Activated CD4-positive, alpha-beta memory T cell treated with anti-CD3 and anti-CD28 coated beads, Interleukin-2, amount 10 ng/mL, durations not matched to agents 7 days and 5 days (primary cell): Measurements from ENCODE around the gene ZDHHC24. TPM values are rescaled to one million over a fixed set of nuclear protein-coding genes. Genes with fewer than 3 reads are reported as not detected.

ENCODE experiments used
- CTCF ChIA-PET: fragments of 350-600 bp; sonication (Branson Sonifier 250); formaldehyde crosslinking; loops from one replicate; lab custom pipeline; 2021; ENCODE audit warnings: antibody characterized with exemption, inconsistent platforms; lab: Charles Lee
- POLR2A ChIA-PET: fragments of 350-600 bp; sonication (Branson Sonifier 250); formaldehyde crosslinking; loops from one replicate; lab custom pipeline; 2021; ENCODE audit warnings: antibody characterized with exemption; lab: Charles Lee
- DNase-seq: peaks from one replicate; pipeline ENCODE4 v3.0.0-alpha.2; 2020
- H3K27ac Mint-ChIP-seq: one replicate; pipeline ENCODE4 v1.8.0; 2021; ENCODE audit warnings: mild to moderate bottlenecking, mixed read lengths
- H3K27me3 Mint-ChIP-seq: one replicate; pipeline ENCODE4 v1.8.0; 2021; ENCODE audit warnings: mixed read lengths
- H3K36me3 Mint-ChIP-seq: one replicate; pipeline ENCODE4 v1.8.0; 2021; ENCODE audit warnings: low read depth, mixed read lengths
- H3K4me1 Mint-ChIP-seq: one replicate; pipeline ENCODE4 v1.8.0; 2021; ENCODE audit warnings: mixed read lengths
- H3K4me3 Mint-ChIP-seq: one replicate; pipeline ENCODE4 v1.8.0; 2021; ENCODE audit warnings: mild to moderate bottlenecking, mixed read lengths
- H3K9me3 Mint-ChIP-seq: one replicate; pipeline ENCODE4 v1.8.0; 2021; ENCODE audit warnings: mixed read lengths
- total RNA-seq, 2 experiments: library from RNA; stranded (reverse); gene quantifications; one replicate each; pipeline ENCODE4 v1.2.3, GENCODE V29; 2021

Gene ZDHHC24
- total RNA-seq, 2 experiments from 2014 or later = 25.9 to 26.0 TPM

- H3K4me1 Mint-ChIP-seq = peaks cover 16% of the 10 kb centered on the region
- CTCF ChIA-PET = no interaction called here
- H3K36me3 Mint-ChIP-seq = peaks cover 18% of the 10 kb centered on the region
- H3K27me3 Mint-ChIP-seq = no peaks in the 10 kb centered on the region
- H3K27ac Mint-ChIP-seq = no peak overlapping the region
- no peak for DNase-seq
- no peaks in the 10 kb centered on the region for H3K9me3 Mint-ChIP-seq
- H3K4me3 Mint-ChIP-seq = no peak overlapping the region
- POLR2A ChIA-PET = interaction anchor here (1.1 kb wide), 1 partner anchor 19 kb away, joined by 3 read pairs; the partner anchor contains the start of gene PELI3
These were observed 61.0 kb downstream of the ZDHHC24 start for GRCh38 chr11:66484806-66485380.

GRCh38 chr11:66480117-66480938 lies 65.5 kb downstream of the ZDHHC24 start, which contains the start of gene DPP3:
Gene DPP3 (plus strand): TSS chr11:66480434. CDS start chr11:66482201, 1,767 bp downstream.
- Mint-ChIP-seq H3K27ac (peak within 1 kb of the TSS; percentile 86), H3K27me3 (no peaks in the 10 kb centered on the region), H3K4me1 (peaks cover 27% of the 10 kb centered on the region), H3K9me3 (no peaks in the 10 kb centered on the region), H3K4me3 (peak within 1 kb of the TSS; percentile 78), H3K36me3 (peaks cover 4% of the 10 kb centered on the region)
- POLR2A ChIA-PET = interaction anchor here (0.6 to 2.4 kb wide), 27 partner anchors 11 to 363 kb away, joined by 3 to 28 read pairs (median 4); partner anchors contain the start of genes ACTN3, MRPL11, NPAS4 and PELI3
- CTCF ChIA-PET = interaction anchor here (0.6 to 3.7 kb wide), 13 partner anchors 11 to 198 kb away, joined by 3 to 37 read pairs (median 5); partner anchors contain the start of genes CCDC87, MRPL11, NPAS4 and PELI3
- DNase-seq = peak; percentile 97

GRCh38 chr11:66479394-66480116 lies 66.3 kb downstream of the ZDHHC24 start:
- peak overlapping the region; percentile 78 for H3K4me3 Mint-ChIP-seq
- no peaks in the 10 kb centered on the region for H3K9me3 Mint-ChIP-seq
- ChIA-PET POLR2A (interaction anchor here (0.6 to 2.4 kb wide), 25 partner anchors 10 to 364 kb away, joined by 3 to 28 read pairs (median 4); partner anchors contain the start of genes ACTN3, MRPL11, NPAS4 and PELI3), CTCF (interaction anchor here (0.8 to 3.7 kb wide), 16 partner anchors 10 to 199 kb away, joined by 3 to 37 read pairs (median 5); partner anchors contain the start of genes BBS1, CCDC87, MRPL11 and NPAS4)
- H3K36me3 Mint-ChIP-seq = peaks cover under 1% of the 10 kb centered on the region
- H3K27me3 Mint-ChIP-seq = no peaks in the 10 kb centered on the region
- peaks cover 25% of the 10 kb centered on the region for H3K4me1 Mint-ChIP-seq
- no peak for DNase-seq
- peak overlapping the region; percentile 86 for H3K27ac Mint-ChIP-seq

- H3K4me3 Mint-ChIP-seq = peak overlapping the region; percentile 78
- no peaks in the 10 kb centered on the region for H3K9me3 Mint-ChIP-seq
- H3K27ac Mint-ChIP-seq = peak overlapping the region; percentile 86
- ChIA-PET CTCF (interaction anchor here (0.6 to 3.7 kb wide), 7 partner anchors 10 to 61 kb away, joined by 3 to 37 read pairs (median 4); partner anchors contain the start of genes BBS1, MRPL11 and PELI3), POLR2A (interaction anchor here (0.5 to 2.4 kb wide), 5 partner anchors 9 to 160 kb away, joined by 3 to 28 read pairs (median 15); partner anchors contain the start of genes MRPL11, PELI3 and RBM4)
- DNase-seq = peak; percentile 28
- H3K36me3 Mint-ChIP-seq = no peaks in the 10 kb centered on the region
- H3K27me3 Mint-ChIP-seq = no peaks in the 10 kb centered on the region
- H3K4me1 Mint-ChIP-seq = peaks cover 25% of the 10 kb centered on the region
These were observed 67.0 kb downstream of the ZDHHC24 start for GRCh38 chr11:66478729-66479393.

- ChIA-PET CTCF (interaction anchor here (0.6 to 3.7 kb wide), 3 partner anchors 9 to 201 kb away, joined by 3 to 37 read pairs (median 3); partner anchors contain the start of genes PELI3 and RBM4B), POLR2A (no interaction called here)
- Mint-ChIP-seq H3K4me1 (peaks cover 23% of the 10 kb centered on the region), H3K27me3 (no peaks in the 10 kb centered on the region), H3K27ac (no peak overlapping the region), H3K9me3 (no peaks in the 10 kb centered on the region), H3K4me3 (peak overlapping the region; percentile 24), H3K36me3 (no peaks in the 10 kb centered on the region)
- no peak for DNase-seq
These were observed 68.3 kb downstream of the ZDHHC24 start for GRCh38 chr11:66477263-66478201.

- Mint-ChIP-seq H3K4me3 (no peak overlapping the region), H3K27me3 (no peaks in the 10 kb centered on the region), H3K4me1 (peaks cover 19% of the 10 kb centered on the region), H3K27ac (no peak overlapping the region), H3K9me3 (no peaks in the 10 kb centered on the region), H3K36me3 (no peaks in the 10 kb centered on the region)
- CTCF ChIA-PET = interaction anchor here (0.6 kb wide), 1 partner anchor 31 kb away, joined by 3 read pairs; no protein-coding TSS in a partner anchor
- DNase-seq = no peak
- POLR2A ChIA-PET = no interaction called here
These were observed 69.0 kb downstream of the ZDHHC24 start for GRCh38 chr11:66476841-66477251.

- DNase-seq = no peak
- POLR2A ChIA-PET = no interaction called here
- H3K4me1 Mint-ChIP-seq = peaks cover 17% of the 10 kb centered on the region
- no peaks in the 10 kb centered on the region for H3K27me3 Mint-ChIP-seq
- H3K36me3 Mint-ChIP-seq = no peaks in the 10 kb centered on the region
- H3K27ac Mint-ChIP-seq = no peak overlapping the region
- H3K4me3 Mint-ChIP-seq = no peak overlapping the region
- no peaks in the 10 kb centered on the region for H3K9me3 Mint-ChIP-seq
- CTCF ChIA-PET = no interaction called here
These were observed 69.5 kb downstream of the ZDHHC24 start for GRCh38 chr11:66476173-66476840.

- DNase-seq = no peak
- H3K36me3 Mint-ChIP-seq = no peaks in the 10 kb centered on the region
- H3K27me3 Mint-ChIP-seq = no peaks in the 10 kb centered on the region
- H3K4me3 Mint-ChIP-seq = no peak overlapping the region
- POLR2A ChIA-PET = no interaction called here
- no peaks in the 10 kb centered on the region for H3K9me3 Mint-ChIP-seq
- H3K27ac Mint-ChIP-seq = no peak overlapping the region
- CTCF ChIA-PET = no interaction called here
- peaks cover 11% of the 10 kb centered on the region for H3K4me1 Mint-ChIP-seq
These were observed 70.3 kb downstream of the ZDHHC24 start for GRCh38 chr11:66475349-66476172.

GRCh38 chr11:66473608-66474515 lies 72.0 kb downstream of the ZDHHC24 start:
- Mint-ChIP-seq H3K27me3 (no peaks in the 10 kb centered on the region), H3K36me3 (no peaks in the 10 kb centered on the region), H3K4me3 (no peak overlapping the region), H3K4me1 (peaks cover 5% of the 10 kb centered on the region), H3K9me3 (no peaks in the 10 kb centered on the region), H3K27ac (no peak overlapping the region)
- POLR2A ChIA-PET = no interaction called here
- CTCF ChIA-PET = no interaction called here
- no peak for DNase-seq
